Gastroesophageal sphincter (tissue), 2 donors: ENCODE results near the gene MAN2B1.

Experiments
- POLR2A ChIP-seq, 2 donors: fragments of 450-650 bp; IDR thresholded peaks; one replicate each; pipeline ENCODE4 v1.6.1; 2017; ENCODE audit warnings: antibody characterized with exemption in 2 of 2, mild to moderate bottlenecking in 2 of 2, moderate library complexity in 1 of 2
- POLR2AphosphoS5 ChIP-seq: sonication (generic); formaldehyde crosslinking; IDR thresholded peaks from one replicate; pipeline ENCODE4 v1.6.1; 2017; ENCODE audit warnings: antibody characterized with exemption

DNA sequence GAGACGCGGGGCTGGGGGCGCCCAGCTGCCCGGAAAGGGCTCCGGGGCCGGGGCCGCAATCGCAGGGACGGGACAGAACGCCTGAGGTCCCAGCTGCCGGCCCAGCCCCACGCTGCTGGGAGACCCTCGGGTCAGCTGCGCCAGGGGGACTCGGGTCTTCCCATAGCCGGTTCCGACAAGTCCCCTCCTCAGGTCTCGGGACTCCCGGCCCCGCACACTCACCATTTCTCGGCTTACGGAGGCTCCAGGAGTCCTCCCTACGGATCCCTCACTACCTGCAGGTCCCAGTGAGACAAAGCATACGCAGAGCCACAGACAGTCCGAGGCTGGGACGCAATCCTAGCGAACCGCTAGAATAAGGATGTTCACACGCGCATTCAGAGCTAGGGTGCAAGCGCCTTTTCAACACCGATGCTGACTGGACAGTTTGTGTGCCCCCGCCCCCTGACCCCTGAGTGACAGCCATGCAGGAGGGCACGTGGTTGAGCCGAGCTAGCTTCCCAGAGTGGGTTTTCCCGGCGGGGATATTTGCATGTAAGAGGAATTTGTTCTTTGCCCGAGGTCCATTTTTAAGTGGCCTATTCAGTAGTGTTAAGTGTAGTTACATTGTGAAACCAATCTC lies 69.5 kb downstream of the MAN2B1 start:
- TF ChIP-seq POLR2A (IDR thresholded peaks at IDR 0.05) (no peak), POLR2AphosphoS5 (no peak)
